Fibroblast of lung (primary cell): ENCODE data around the gene TMLHE.

Source experiments
- EZH2 ChIP-seq: IDR thresholded peaks from 2 replicates; pipeline ENCODE4 v1.5.1; 2012; ENCODE audit warnings: low read length, control low read depth, mild to moderate bottlenecking; ENCODE audit errors: missing control alignments
- TF ChIP-seq, protein P1 (sequence below), 2 donors: IDR thresholded peaks in 1 of 2; conservative IDR thresholded peaks in 1 of 2; 1 replicate in 1 of 2; 2 replicates in 1 of 2; pipeline ENCODE4 v1.5.1; 2011 to 2012; ENCODE audit warnings: low read length in 2 of 2, control low read depth in 1 of 2, inconsistent platforms in 1 of 2, low read depth in 1 of 2, mild to moderate bottlenecking in 1 of 2

DNA sequence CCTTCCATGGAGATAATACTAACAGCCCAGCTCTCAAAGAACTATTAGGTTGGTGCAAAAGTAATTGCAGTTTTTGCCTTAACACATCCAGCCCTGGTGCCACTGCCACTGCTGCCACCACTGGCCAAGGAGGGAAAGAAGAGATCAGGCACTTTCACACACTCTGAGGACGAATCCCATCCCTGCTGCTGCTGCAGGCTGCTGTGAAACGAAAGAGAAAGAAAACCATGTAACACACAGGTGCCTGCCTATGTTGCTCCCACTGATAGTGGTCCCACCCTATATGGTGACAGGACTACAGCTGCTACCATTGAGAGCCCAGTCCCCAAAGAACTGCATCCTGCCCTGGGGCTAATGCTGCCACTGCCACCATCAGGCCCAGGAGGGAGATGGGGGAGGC is 35.1 kb downstream of the TMLHE start:
- TF ChIP-seq, protein P1, sequence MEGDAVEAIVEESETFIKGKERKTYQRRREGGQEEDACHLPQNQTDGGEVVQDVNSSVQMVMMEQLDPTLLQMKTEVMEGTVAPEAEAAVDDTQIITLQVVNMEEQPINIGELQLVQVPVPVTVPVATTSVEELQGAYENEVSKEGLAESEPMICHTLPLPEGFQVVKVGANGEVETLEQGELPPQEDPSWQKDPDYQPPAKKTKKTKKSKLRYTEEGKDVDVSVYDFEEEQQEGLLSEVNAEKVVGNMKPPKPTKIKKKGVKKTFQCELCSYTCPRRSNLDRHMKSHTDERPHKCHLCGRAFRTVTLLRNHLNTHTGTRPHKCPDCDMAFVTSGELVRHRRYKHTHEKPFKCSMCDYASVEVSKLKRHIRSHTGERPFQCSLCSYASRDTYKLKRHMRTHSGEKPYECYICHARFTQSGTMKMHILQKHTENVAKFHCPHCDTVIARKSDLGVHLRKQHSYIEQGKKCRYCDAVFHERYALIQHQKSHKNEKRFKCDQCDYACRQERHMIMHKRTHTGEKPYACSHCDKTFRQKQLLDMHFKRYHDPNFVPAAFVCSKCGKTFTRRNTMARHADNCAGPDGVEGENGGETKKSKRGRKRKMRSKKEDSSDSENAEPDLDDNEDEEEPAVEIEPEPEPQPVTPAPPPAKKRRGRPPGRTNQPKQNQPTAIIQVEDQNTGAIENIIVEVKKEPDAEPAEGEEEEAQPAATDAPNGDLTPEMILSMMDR (conservative IDR thresholded peaks at IDR 0.05 in 1 of 2, IDR thresholded peaks at IDR 0.05 in 1 of 2; ENCODE audit: low read depth in 1 of 2, low read length in 2 of 2) = no peak
- no peak for TF ChIP-seq EZH2
